ENCODE data around the gene PKN3. TPM values are rescaled to one million over a fixed set of nuclear protein-coding genes. Genes with fewer than 3 reads are reported as not detected.

PKN3 gene
- total and polyA plus RNA-seq, 9 of the 15 experiments (the other 6 are each of a cell fraction or from before 2014, with no cell fraction given): 0.82 to 49.2 (median 19.7) TPM

- 0 out of 2 replicates have a peak, but pooled peaks have one; percentile 2 for TF ChIP-seq MITF (IDR thresholded peaks at IDR 0.05)
- peak; percentile 76 to 85 for TF ChIP-seq NONO (IDR thresholded peaks at IDR 0.05; ENCODE audit: low read depth in 2 of 2, low read length in 1 of 2)
- peak; percentile 71; the same call in 1 of the 2 replicates for TF ChIP-seq ESRRA (IDR thresholded peaks at IDR 0.05; ENCODE audit: borderline replicate concordance, low read depth)
- TF ChIP-seq AFF4 (CRISPR knock-in tag; IDR thresholded peaks at IDR 0.05): 0 out of 2 replicates have a peak, but pooled peaks have one; percentile 61
- TF ChIP-seq MCM3 (IDR thresholded peaks at IDR 0.05): no peak
- TF ChIP-seq ZNF639 (CRISPR knock-in tag; conservative IDR thresholded peaks at IDR 0.05 in 1 of 2, IDR thresholded peaks at IDR 0.05 in 1 of 2): 0 out of 4 replicates have a peak, but pooled peaks of 1 of the 2 experiments have one; percentile 25
- TF ChIP-seq ZNF407 (IDR thresholded peaks at IDR 0.05; ENCODE audit: low read depth): no peak
- TF ChIP-seq ILF3 (IDR thresholded peaks at IDR 0.05; ENCODE audit: borderline replicate concordance): peak; percentile 90; the same call in 1 of the 2 replicates
- TF ChIP-seq CHCHD3 (CRISPR knock-in tag; IDR thresholded peaks at IDR 0.05): no peak
- peak; percentile 52; the same call in 1 of the 2 replicates for TF ChIP-seq SMARCC2 (IDR thresholded peaks at IDR 0.05; ENCODE audit: low read depth)
- TF ChIP-seq ZNF507 (tag; conservative IDR thresholded peaks at IDR 0.05): no peak
These were observed at the start of gene PKN3 (continued) for GRCh38 chr9:128702445-128702948.

All from K562 (cell line).